B cell (primary cell): Measurements from ENCODE around the gene TMEM222.

Source experiments
- CTCF ChIP-seq: fragments of 200-600 bp; IDR thresholded peaks from one replicate; pipeline ENCODE4 v1.8.0; 2022; ENCODE audit warnings: antibody characterized with exemption, mild to moderate bottlenecking
- EZH2 ChIP-seq: IDR thresholded peaks from 2 replicates; pipeline ENCODE4 v1.6.1; 2012; ENCODE audit warnings: borderline replicate concordance, low read depth, mild to moderate bottlenecking, moderate library complexity, low read length; ENCODE audit not compliant: insufficient read depth, poor library complexity, severe bottlenecking

DNA sequence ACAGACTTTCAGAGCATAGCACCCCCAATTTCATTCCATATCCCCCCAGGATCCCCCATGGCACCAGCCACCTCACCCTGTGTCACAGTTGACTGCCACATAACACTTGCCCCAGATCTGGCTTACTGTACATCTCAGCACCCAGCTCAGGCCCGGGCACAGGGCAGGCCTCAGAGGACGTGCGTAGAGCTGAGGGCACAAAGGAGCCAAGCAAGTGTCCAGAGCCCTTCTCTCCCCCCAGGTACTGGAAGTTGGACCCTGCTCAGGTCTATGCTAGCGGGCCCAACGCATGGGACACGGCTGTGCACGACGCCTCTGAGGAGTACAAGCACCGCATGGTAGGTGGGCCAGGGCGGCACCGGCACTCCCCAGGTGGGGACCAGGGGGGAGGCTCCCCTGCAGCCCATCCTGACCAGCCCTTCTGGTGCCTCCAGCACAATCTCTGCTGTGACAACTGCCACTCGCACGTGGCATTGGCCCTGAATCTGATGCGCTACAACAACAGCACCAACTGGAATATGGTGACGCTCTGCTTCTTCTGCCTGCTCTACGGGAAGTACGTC is 11.8 kb downstream of the TMEM222 start:
- no peak for TF ChIP-seq CTCF
- TF ChIP-seq EZH2, result no peak
